B cell (primary cell): ENCODE results near the gene MYCN. TPM values are rescaled to one million over a fixed set of nuclear protein-coding genes. Genes with fewer than 3 reads are reported as not detected.

Experiments used
- ATAC-seq: fragments of 200-7000 bp; cut with Tn5 transposase; one replicate; pipeline ENCODE4 v1.10.0; 2021; ENCODE audit warnings: low read depth, mild to moderate bottlenecking, moderate number of reproducible peaks, moderate library complexity
- CTCF ChIA-PET: fragments of 350-600 bp; sonication (Branson Sonifier 250); formaldehyde crosslinking; loops from one replicate; lab custom pipeline; 2021; ENCODE audit warnings: antibody characterized with exemption, inconsistent platforms; lab: Charles Lee
- POLR2A ChIA-PET: fragments of 350-600 bp; sonication (Branson Sonifier 250); formaldehyde crosslinking; loops from one replicate; lab custom pipeline; 2021; ENCODE audit warnings: antibody characterized with exemption; lab: Charles Lee
- DNase-seq: peaks from one replicate; pipeline ENCODE4 v3.0.0; 2013
- H2AFZ ChIP-seq: 2 replicates; pipeline ENCODE4 v1.6.1; 2012; ENCODE audit warnings: mild to moderate bottlenecking, low read depth, low read length; ENCODE audit not compliant: insufficient read depth, poor library complexity, severe bottlenecking
- H3K27ac ChIP-seq, 2 donors: 1 replicate in 1 of 2; 2 replicates in 1 of 2; pipeline ENCODE4 v1.5.1; 2012 to 2013; ENCODE audit warnings: low read length in 2 of 2, mild to moderate bottlenecking in 2 of 2, moderate library complexity in 1 of 2
- H3K27me3 ChIP-seq, 4 experiments: fragments of 200-600 bp in 1 of 4; sonication (generic) in 1 of 4; replicated peaks in 1 of 4; 1 replicate in 2 of 4; 2 replicates in 2 of 4; pipeline versions ENCODE4 v1.6.1 to v1.7.0; 2013 to 2016; ENCODE audit warnings: low read length in 3 of 4, mild to moderate bottlenecking in 2 of 4, mixed read lengths in 1 of 4, moderate library complexity in 1 of 4; ENCODE audit not compliant: insufficient read depth in 4 of 4, control insufficient read depth in 3 of 4; ENCODE audit errors: control extremely low read depth in 1 of 4
- H3K36me3 ChIP-seq, 2 experiments: replicated peaks in 1 of 2; 1 replicate in 1 of 2; 2 replicates in 1 of 2; pipeline versions ENCODE4 v1.6.1 to v1.7.1; 2013; ENCODE audit warnings: low read length in 1 of 2; ENCODE audit not compliant: insufficient read depth in 2 of 2, control insufficient read depth in 1 of 2; ENCODE audit errors: control extremely low read depth in 1 of 2, extremely low read depth in 1 of 2
- H3K4me1 ChIP-seq, 2 donors: fragments of 200-600 bp in 1 of 2; sonication (generic) in 1 of 2; 1 replicate in 1 of 2; 2 replicates in 1 of 2; pipeline versions ENCODE4 v1.5.1 to v1.6.1; 2013 to 2017; ENCODE audit warnings: low read length in 2 of 2; ENCODE audit not compliant: control insufficient read depth in 2 of 2, insufficient read depth in 2 of 2
- H3K4me2 ChIP-seq: replicated peaks from 2 replicates; pipeline ENCODE3; 2012; ENCODE audit warnings: mild to moderate bottlenecking, low read depth, low read length; ENCODE audit not compliant: poor library complexity, severe bottlenecking
- H3K4me3 ChIP-seq, 5 experiments: fragments of 200-600 bp in 1 of 5; sonication (generic) in 1 of 5; 1 replicate in 3 of 5; 2 replicates in 2 of 5; pipeline versions ENCODE4 v1.5.1 to v1.7.0; 2011 to 2016; ENCODE audit warnings: low read length in 4 of 5, mild to moderate bottlenecking in 4 of 5, low read depth in 2 of 5, control low read depth in 1 of 5, moderate library complexity in 1 of 5; ENCODE audit not compliant: insufficient read depth in 1 of 5; ENCODE audit errors: control extremely low read depth in 1 of 5, extremely low read depth in 1 of 5
- H3K79me2 ChIP-seq: fragments of 200-600 bp; sonication (generic); one replicate; pipeline ENCODE4 v1.6.0; 2016; ENCODE audit warnings: low read length; ENCODE audit not compliant: control insufficient read depth, insufficient read depth
- H3K9ac ChIP-seq: fragments of 200-600 bp; sonication (generic); 2 replicates; pipeline ENCODE4 v1.6.1; 2017; ENCODE audit warnings: mild to moderate bottlenecking, low read length, moderate library complexity
- H3K9me3 ChIP-seq, 3 donors: one replicate each; pipeline versions ENCODE4 v1.6.1 to v1.7.1; 2013; ENCODE audit warnings: low read length in 2 of 3; ENCODE audit not compliant: control insufficient read depth in 2 of 3, insufficient read depth in 1 of 3; ENCODE audit errors: control extremely low read depth in 1 of 3
- H4K20me1 ChIP-seq: 2 replicates; pipeline ENCODE4 v1.6.0; 2012; ENCODE audit warnings: mild to moderate bottlenecking, low read length; ENCODE audit not compliant: insufficient read depth, control insufficient read depth, poor library complexity, severe bottlenecking
- H3K27ac Mint-ChIP-seq: one replicate; pipeline ENCODE4 v1.8.0; 2021; ENCODE audit warnings: mixed read lengths
- H3K27me3 Mint-ChIP-seq: one replicate; pipeline ENCODE4 v1.8.0; 2021; ENCODE audit warnings: mixed read lengths
- H3K4me1 Mint-ChIP-seq: one replicate; pipeline ENCODE4 v1.8.0; 2021; ENCODE audit warnings: mixed read lengths
- H3K4me3 Mint-ChIP-seq: one replicate; pipeline ENCODE4 v1.8.0; 2021; ENCODE audit warnings: mixed read lengths
- H3K9me3 Mint-ChIP-seq: one replicate; pipeline ENCODE4 v1.8.0; 2022; ENCODE audit warnings: mixed read lengths; ENCODE audit not compliant: insufficient read depth
- EZH2 ChIP-seq: IDR thresholded peaks from 2 replicates; pipeline ENCODE4 v1.6.1; 2012; ENCODE audit warnings: borderline replicate concordance, low read depth, mild to moderate bottlenecking, moderate library complexity, low read length; ENCODE audit not compliant: insufficient read depth, poor library complexity, severe bottlenecking
- WGBS: methylation state at CpG from one replicate; pipeline ENCODE4 v1.1.5; 2013; ENCODE audit warnings: missing lambda C conversion rate; ENCODE audit not compliant: insufficient coverage; 5-methylcytosine and 5-hydroxymethylcytosine counted together
- intact Hi-C: fragments of 100-400 bp; cut with micrococcal nuclease; formaldehyde crosslinking; loops from one replicate; pipeline ENCODE4 v1.10.0; 2022
- polyA plus RNA-seq: library from polyadenylated mRNA; depleted of rRNA; stranded (reverse); fragments of >200 nt; gene quantifications from 2 replicates; pipeline ENCODE4 v1.2.3, GENCODE V29; 2012
- total RNA-seq, 2 donors: library from RNA; stranded (reverse); fragments of 120-200 nt in 1 of 2; gene quantifications; 1 replicate in 1 of 2; 2 replicates in 1 of 2; pipeline versions ENCODE4 v1.2.3 to v1.2.4, GENCODE V29; 2013 to 2022
- TF ChIP-seq, protein P1 (sequence below): fragments of 200-600 bp; IDR thresholded peaks from one replicate; pipeline ENCODE4 v1.8.0; 2022; ENCODE audit warnings: antibody characterized with exemption, mild to moderate bottlenecking

MYCN gene
- total and polyA plus RNA-seq, 2 donors (not counting 1 experiment from before 2014, with no cell fraction given) = not detected

DNA sequence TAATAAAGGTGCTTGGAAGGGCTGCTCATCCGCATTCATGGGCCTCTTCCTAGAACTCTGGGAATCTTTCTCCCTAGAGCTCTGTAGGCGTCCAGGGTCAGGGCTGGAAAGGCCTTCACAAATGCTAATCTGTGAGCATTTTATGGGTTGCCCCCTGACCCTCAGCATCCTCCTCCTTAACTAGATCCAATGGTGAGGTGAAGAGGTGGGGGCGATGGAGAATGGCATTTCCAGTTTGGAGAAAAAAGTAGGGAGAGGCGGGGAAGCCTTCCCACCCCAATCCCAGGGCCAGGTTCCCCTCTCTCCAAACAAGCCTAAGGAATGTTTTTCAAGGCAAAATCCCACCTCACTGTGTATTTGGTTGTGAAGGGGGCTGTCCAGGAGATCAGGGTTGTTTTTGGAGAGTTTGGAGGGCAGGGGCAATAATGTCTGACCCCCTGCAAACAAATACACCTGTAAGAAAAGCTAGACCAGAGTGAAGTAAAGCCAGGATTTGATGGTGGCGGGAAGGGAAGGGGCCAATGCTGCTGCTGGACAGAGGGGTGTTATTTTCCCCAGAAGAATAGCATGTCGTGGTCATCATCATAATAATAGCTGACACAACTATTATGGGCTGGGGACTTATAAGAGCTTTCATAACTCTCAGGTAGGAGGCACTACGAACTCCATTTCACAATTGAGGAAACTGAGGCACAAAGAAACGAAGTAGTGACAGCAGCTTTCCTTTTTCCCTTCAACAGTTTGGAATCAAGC lies 1.4 kb upstream of the MYCN start:
- Mint-ChIP-seq H3K9me3 (no peaks in the 10 kb centered on the region), H3K4me1 (peaks cover 29% of the 10 kb centered on the region), H3K4me3 (peak overlapping the region; percentile 31), H3K27me3 (peaks cover 56% of the 10 kb centered on the region), H3K27ac (no peak overlapping the region)
- Histone ChIP-seq H3K27ac (no peak overlapping the region), H3K4me3 (no peak overlapping the region), H3K4me1 (peaks cover 23 to 28% of the 10 kb centered on the region in 2 donors), H2AFZ (no peak overlapping the region), H4K20me1 (no peaks in the 10 kb centered on the region), H3K36me3 (no peaks in the 10 kb centered on the region), H3K4me2 (peak overlapping the region; percentile 67), H3K9ac (no peak overlapping the region), H3K79me2 (no peaks in the 10 kb centered on the region), H3K27me3 (peaks cover 0 to 49% (median 26%) of the 10 kb centered on the region in 4 experiments), H3K9me3 (no peaks in the 10 kb centered on the region)
- ChIA-PET POLR2A (no interaction called here), CTCF (interaction anchor here (1.0 to 1.5 kb wide), 4 partner anchors 7 to 1759 kb away, joined by 3 to 6 read pairs (median 5); no protein-coding TSS in a partner anchor)
- ATAC-seq (no peak), DNase-seq (no peak)
- intact Hi-C loops = no loop called here
- WGBS = 68% methylated on average over 3 of the region's 8 CpGs
- no peak for TF ChIP-seq EZH2
- TF ChIP-seq, protein P1, sequence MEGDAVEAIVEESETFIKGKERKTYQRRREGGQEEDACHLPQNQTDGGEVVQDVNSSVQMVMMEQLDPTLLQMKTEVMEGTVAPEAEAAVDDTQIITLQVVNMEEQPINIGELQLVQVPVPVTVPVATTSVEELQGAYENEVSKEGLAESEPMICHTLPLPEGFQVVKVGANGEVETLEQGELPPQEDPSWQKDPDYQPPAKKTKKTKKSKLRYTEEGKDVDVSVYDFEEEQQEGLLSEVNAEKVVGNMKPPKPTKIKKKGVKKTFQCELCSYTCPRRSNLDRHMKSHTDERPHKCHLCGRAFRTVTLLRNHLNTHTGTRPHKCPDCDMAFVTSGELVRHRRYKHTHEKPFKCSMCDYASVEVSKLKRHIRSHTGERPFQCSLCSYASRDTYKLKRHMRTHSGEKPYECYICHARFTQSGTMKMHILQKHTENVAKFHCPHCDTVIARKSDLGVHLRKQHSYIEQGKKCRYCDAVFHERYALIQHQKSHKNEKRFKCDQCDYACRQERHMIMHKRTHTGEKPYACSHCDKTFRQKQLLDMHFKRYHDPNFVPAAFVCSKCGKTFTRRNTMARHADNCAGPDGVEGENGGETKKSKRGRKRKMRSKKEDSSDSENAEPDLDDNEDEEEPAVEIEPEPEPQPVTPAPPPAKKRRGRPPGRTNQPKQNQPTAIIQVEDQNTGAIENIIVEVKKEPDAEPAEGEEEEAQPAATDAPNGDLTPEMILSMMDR = no peak

DNA sequence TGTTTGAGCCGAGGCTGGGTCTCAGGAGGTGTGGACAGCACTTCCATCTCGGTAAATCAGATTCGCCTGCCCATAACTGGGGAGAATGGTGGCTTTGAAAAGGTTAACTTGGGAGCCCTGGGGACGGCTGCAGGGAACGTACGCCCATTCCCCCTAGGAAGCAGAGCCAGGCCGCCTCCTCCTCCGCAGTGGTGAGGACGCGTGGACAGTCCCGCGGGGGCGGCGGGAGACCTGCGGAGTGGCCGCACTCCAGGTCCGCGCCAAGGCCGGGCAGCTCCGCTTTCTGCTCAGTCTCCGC lies 845 bp upstream of the MYCN start:
- DNase-seq = no peak
- TF ChIP-seq, protein P1 = no peak
- TF ChIP-seq EZH2 = no peak
- Histone ChIP-seq H3K9ac (peak overlapping the region; percentile 19), H2AFZ (peak overlapping the region; percentile 54), H3K27ac (no peak overlapping the region), H4K20me1 (no peaks in the 10 kb centered on the region), H3K4me1 (peaks cover 23 to 28% of the 10 kb centered on the region in 2 donors), H3K36me3 (no peaks in the 10 kb centered on the region), H3K4me2 (peak overlapping the region; percentile 67), H3K4me3 (peak overlapping the region in 1 of 5 experiments; percentile 41), H3K27me3 (peaks cover 0 to 49% (median 27%) of the 10 kb centered on the region in 4 experiments), H3K79me2 (no peaks in the 10 kb centered on the region), H3K9me3 (no peaks in the 10 kb centered on the region)
- Mint-ChIP-seq H3K27ac (no peak overlapping the region), H3K4me3 (peak overlapping the region; percentile 31), H3K4me1 (peaks cover 29% of the 10 kb centered on the region), H3K27me3 (peaks cover 60% of the 10 kb centered on the region), H3K9me3 (no peaks in the 10 kb centered on the region)
- POLR2A ChIA-PET = no interaction called here
- WGBS = 3% methylated on average over 21 of the region's 21 CpGs
- CTCF ChIA-PET = interaction anchor here (1.0 to 1.5 kb wide), 4 partner anchors 8 to 1759 kb away, joined by 3 to 6 read pairs (median 5); no protein-coding TSS in a partner anchor
- no peak for ATAC-seq
- intact Hi-C loops = no loop called here
